ENCODE results near the gene MICAL3. TPM values are rescaled to one million over a fixed set of nuclear protein-coding genes. Genes with fewer than 3 reads are reported as not detected.

The MICAL3 gene
- polyA plus RNA-seq, 4 donors = 3.2 to 31.4 (median 10.0) TPM

GRCh38 chr22:17920992-17921650, 103.2 kb downstream of the MICAL3 start:
- no peak for FAIRE-seq

GRCh38 chr22:17920145-17920605, 104.2 kb downstream of the MICAL3 start:
- Histone ChIP-seq H3K27me3 (ENCODE audit: control insufficient read depth in 3 of 3, insufficient read depth in 3 of 3, low read length in 3 of 3) (no peaks in the 10 kb centered on the region), H3K4me1 (ENCODE audit: control insufficient read depth in 3 of 3, insufficient read depth in 2 of 3, low read depth in 1 of 3, low read length in 2 of 3) (peaks cover 0 to 40% (median 19%) of the 10 kb centered on the region in 3 donors), H3K9me3 (ENCODE audit: control insufficient read depth in 2 of 2, insufficient read depth in 1 of 2, low read depth in 1 of 2, low read length in 1 of 2) (no peaks in the 10 kb centered on the region), H3K36me3 (ENCODE audit: control insufficient read depth in 3 of 3, insufficient read depth in 2 of 3, low read depth in 1 of 3, low read length in 3 of 3) (peaks cover 0 to 13% (median 0%) of the 10 kb centered on the region in 3 donors), H3K4me3 (ENCODE audit: low read depth in 1 of 3, low read length in 3 of 3) (peak overlapping the region in 1 of 3 donors; percentile 10), H3K27ac (ENCODE audit: low read depth in 1 of 3, low read length in 2 of 3) (peak overlapping the region in 2 of 3 donors; percentile 4 to 80)
- FAIRE-seq (no peak), DNase-seq (peak; percentile 71 to 91)
- 8 to 25% (median 18%) methylated on average over 15 of the region's 15 CpGs for WGBS, 3 donors

More at GRCh38 chr22:17920992-17921650, 103.2 kb downstream of the MICAL3 start:
- no peak for DNase-seq
- Histone ChIP-seq H3K9me3 (ENCODE audit: control insufficient read depth in 2 of 2, insufficient read depth in 1 of 2, low read depth in 1 of 2, low read length in 1 of 2) (no peaks in the 10 kb centered on the region), H3K4me1 (ENCODE audit: control insufficient read depth in 3 of 3, insufficient read depth in 2 of 3, low read depth in 1 of 3, low read length in 2 of 3) (peaks cover 0 to 40% (median 19%) of the 10 kb centered on the region in 3 donors), H3K27ac (ENCODE audit: low read depth in 1 of 3, low read length in 2 of 3) (peak overlapping the region in 1 of 3 donors; percentile 80), H3K27me3 (ENCODE audit: control insufficient read depth in 3 of 3, insufficient read depth in 3 of 3, low read length in 3 of 3) (no peaks in the 10 kb centered on the region), H3K4me3 (ENCODE audit: low read depth in 1 of 3, low read length in 3 of 3) (no peak overlapping the region), H3K36me3 (ENCODE audit: control insufficient read depth in 3 of 3, insufficient read depth in 2 of 3, low read depth in 1 of 3, low read length in 3 of 3) (peaks cover 0 to 8% (median 0%) of the 10 kb centered on the region in 3 donors)
- WGBS, 3 donors = 84 to 90% (median 87%) methylated on average over 6 of the region's 6 CpGs

- no peaks in the 10 kb centered on the region for H3K27me3 ChIP-seq (ENCODE audit: control insufficient read depth in 3 of 3, insufficient read depth in 3 of 3, low read length in 3 of 3)
- peak overlapping the region in 1 of 3 donors; percentile 10 for H3K4me3 ChIP-seq (ENCODE audit: low read depth in 1 of 3, low read length in 3 of 3)
- FAIRE-seq = no peak
- DNase-seq = no peak
- peaks cover 0 to 40% (median 19%) of the 10 kb centered on the region in 3 donors for H3K4me1 ChIP-seq (ENCODE audit: control insufficient read depth in 3 of 3, insufficient read depth in 2 of 3, low read depth in 1 of 3, low read length in 2 of 3)
- peaks cover 0 to 14% (median 0%) of the 10 kb centered on the region in 3 donors for H3K36me3 ChIP-seq (ENCODE audit: control insufficient read depth in 3 of 3, insufficient read depth in 2 of 3, low read depth in 1 of 3, low read length in 3 of 3)
- peak overlapping the region in 2 of 3 donors; percentile 4 to 80 for H3K27ac ChIP-seq (ENCODE audit: low read depth in 1 of 3, low read length in 2 of 3)
- no peaks in the 10 kb centered on the region for H3K9me3 ChIP-seq (ENCODE audit: control insufficient read depth in 2 of 2, insufficient read depth in 1 of 2, low read depth in 1 of 2, low read length in 1 of 2)
- 61 to 72% (median 71%) methylated on average over 11 of the region's 11 CpGs for WGBS, 3 donors
Measured at GRCh38 chr22:17919276-17920144, 104.9 kb downstream of the MICAL3 start.

GRCh38 chr22:17918840-17919239, 105.5 kb downstream of the MICAL3 start:
- Histone ChIP-seq H3K9me3 (ENCODE audit: control insufficient read depth in 2 of 2, insufficient read depth in 1 of 2, low read depth in 1 of 2, low read length in 1 of 2) (no peaks in the 10 kb centered on the region), H3K36me3 (ENCODE audit: control insufficient read depth in 3 of 3, insufficient read depth in 2 of 3, low read depth in 1 of 3, low read length in 3 of 3) (peaks cover 0 to 14% (median 0%) of the 10 kb centered on the region in 3 donors), H3K4me3 (ENCODE audit: low read depth in 1 of 3, low read length in 3 of 3) (no peak overlapping the region), H3K27me3 (ENCODE audit: control insufficient read depth in 3 of 3, insufficient read depth in 3 of 3, low read length in 3 of 3) (no peaks in the 10 kb centered on the region), H3K4me1 (ENCODE audit: control insufficient read depth in 3 of 3, insufficient read depth in 2 of 3, low read depth in 1 of 3, low read length in 2 of 3) (peaks cover 0 to 40% (median 19%) of the 10 kb centered on the region in 3 donors), H3K27ac (ENCODE audit: low read depth in 1 of 3, low read length in 2 of 3) (no peak overlapping the region)
- DNase-seq (no peak), FAIRE-seq (no peak)
- WGBS, 3 donors = 83 to 88% (median 84%) methylated on average over 5 of the region's 5 CpGs

- Histone ChIP-seq H3K4me1 (ENCODE audit: control insufficient read depth in 3 of 3, insufficient read depth in 2 of 3, low read depth in 1 of 3, low read length in 2 of 3) (peaks cover 0 to 37% (median 11%) of the 10 kb centered on the region in 3 donors), H3K27ac (ENCODE audit: low read depth in 1 of 3, low read length in 2 of 3) (no peak overlapping the region)
- FAIRE-seq = no peak
Measured at GRCh38 chr22:17917490-17917983, 106.8 kb downstream of the MICAL3 start.

GRCh38 chr22:17916226-17916889, 108.0 kb downstream of the MICAL3 start:
- WGBS, 3 donors = 78 to 82% (median 79%) methylated on average over 13 of the region's 13 CpGs
- no peak for FAIRE-seq
- H3K4me1 ChIP-seq (ENCODE audit: control insufficient read depth in 3 of 3, insufficient read depth in 2 of 3, low read depth in 1 of 3, low read length in 2 of 3) = peaks cover 0 to 28% (median 11%) of the 10 kb centered on the region in 3 donors

More at GRCh38 chr22:17917490-17917983, 106.8 kb downstream of the MICAL3 start:
- 44 to 65% (median 52%) methylated on average over 6 of the region's 6 CpGs for WGBS, 3 donors
- H3K9me3 ChIP-seq (ENCODE audit: control insufficient read depth in 2 of 2, insufficient read depth in 1 of 2, low read depth in 1 of 2, low read length in 1 of 2) = no peaks in the 10 kb centered on the region
- peaks cover 0 to 17% (median 0%) of the 10 kb centered on the region in 3 donors for H3K36me3 ChIP-seq (ENCODE audit: control insufficient read depth in 3 of 3, insufficient read depth in 2 of 3, low read depth in 1 of 3, low read length in 3 of 3)
- no peak overlapping the region for H3K4me3 ChIP-seq (ENCODE audit: low read depth in 1 of 3, low read length in 3 of 3)
- peak; percentile 77 to 79 for DNase-seq
- H3K27me3 ChIP-seq (ENCODE audit: control insufficient read depth in 3 of 3, insufficient read depth in 3 of 3, low read length in 3 of 3) = no peaks in the 10 kb centered on the region

GRCh38 chr22:17915676-17916075, 108.7 kb downstream of the MICAL3 start:
- no peaks in the 10 kb centered on the region for H3K9me3 ChIP-seq (ENCODE audit: control insufficient read depth in 2 of 2, insufficient read depth in 1 of 2, low read depth in 1 of 2, low read length in 1 of 2)
- 83 to 93% (median 92%) methylated on average over 7 of the region's 7 CpGs for WGBS, 3 donors
- no peak overlapping the region for H3K27ac ChIP-seq (ENCODE audit: low read depth in 1 of 3, low read length in 2 of 3)
- no peaks in the 10 kb centered on the region for H3K27me3 ChIP-seq (ENCODE audit: control insufficient read depth in 3 of 3, insufficient read depth in 3 of 3, low read length in 3 of 3)
- no peak overlapping the region for H3K4me3 ChIP-seq (ENCODE audit: low read depth in 1 of 3, low read length in 3 of 3)
- peaks cover 0 to 25% (median 11%) of the 10 kb centered on the region in 3 donors for H3K4me1 ChIP-seq (ENCODE audit: control insufficient read depth in 3 of 3, insufficient read depth in 2 of 3, low read depth in 1 of 3, low read length in 2 of 3)
- no peak for DNase-seq
- no peak for FAIRE-seq
- H3K36me3 ChIP-seq (ENCODE audit: control insufficient read depth in 3 of 3, insufficient read depth in 2 of 3, low read depth in 1 of 3, low read length in 3 of 3) = peaks cover 0 to 17% (median 0%) of the 10 kb centered on the region in 3 donors

More at GRCh38 chr22:17916226-17916889, 108.0 kb downstream of the MICAL3 start:
- no peak overlapping the region for H3K27ac ChIP-seq (ENCODE audit: low read depth in 1 of 3, low read length in 2 of 3)
- H3K4me3 ChIP-seq (ENCODE audit: low read depth in 1 of 3, low read length in 3 of 3) = no peak overlapping the region
- no peaks in the 10 kb centered on the region for H3K27me3 ChIP-seq (ENCODE audit: control insufficient read depth in 3 of 3, insufficient read depth in 3 of 3, low read length in 3 of 3)
- no peak for DNase-seq
- H3K36me3 ChIP-seq (ENCODE audit: control insufficient read depth in 3 of 3, insufficient read depth in 2 of 3, low read depth in 1 of 3, low read length in 3 of 3) = peaks cover 0 to 17% (median 0%) of the 10 kb centered on the region in 3 donors
- no peaks in the 10 kb centered on the region for H3K9me3 ChIP-seq (ENCODE audit: control insufficient read depth in 2 of 2, insufficient read depth in 1 of 2, low read depth in 1 of 2, low read length in 1 of 2)
